Mesothelial cell of epicardium (in vitro differentiated cells): ENCODE data around the gene PLAAT3. TPM values are rescaled to one million over a fixed set of nuclear protein-coding genes. Genes with fewer than 3 reads are reported as not detected.

ENCODE experiments used
- DNase-seq, 2 experiments: peaks; one replicate each; pipeline ENCODE4 v3.0.0; 2021; ENCODE audit warnings: low spot score in 2 of 2; ENCODE audit not compliant: unreplicated experiment in 2 of 2
- H3K27ac Mint-ChIP-seq: 2 replicates; pipeline ENCODE4 v1.8.0; 2021; ENCODE audit warnings: mixed read lengths
- H3K27me3 Mint-ChIP-seq: 2 replicates; pipeline ENCODE4 v1.8.0; 2021; ENCODE audit warnings: low read depth, mixed read lengths
- H3K36me3 Mint-ChIP-seq: 2 replicates; pipeline ENCODE4 v1.8.0; 2021; ENCODE audit warnings: mixed read lengths
- H3K4me1 Mint-ChIP-seq: 2 replicates; pipeline ENCODE4 v1.8.0; 2021; ENCODE audit warnings: mixed read lengths
- H3K4me3 Mint-ChIP-seq: 2 replicates; pipeline ENCODE4 v1.8.0; 2021; ENCODE audit warnings: mild to moderate bottlenecking, moderate library complexity, mixed read lengths
- H3K9me3 Mint-ChIP-seq: 2 replicates; pipeline ENCODE4 v1.8.0; 2021; ENCODE audit warnings: mixed read lengths
- total RNA-seq: library from RNA; stranded (reverse); gene quantifications from 3 replicates; pipeline ENCODE4 v1.2.1, GENCODE V29; 2021
- TF ChIP-seq, protein P1 (sequence below): fragments of 200-600 bp; sonication (generic); IDR thresholded peaks from one replicate; pipeline ENCODE4 v1.5.0; 2021; ENCODE audit warnings: antibody characterized with exemption; ENCODE audit not compliant: unreplicated experiment

PLAAT3 gene
- total RNA-seq, 1 donor from 2014 or later: 1.5 TPM

DNA sequence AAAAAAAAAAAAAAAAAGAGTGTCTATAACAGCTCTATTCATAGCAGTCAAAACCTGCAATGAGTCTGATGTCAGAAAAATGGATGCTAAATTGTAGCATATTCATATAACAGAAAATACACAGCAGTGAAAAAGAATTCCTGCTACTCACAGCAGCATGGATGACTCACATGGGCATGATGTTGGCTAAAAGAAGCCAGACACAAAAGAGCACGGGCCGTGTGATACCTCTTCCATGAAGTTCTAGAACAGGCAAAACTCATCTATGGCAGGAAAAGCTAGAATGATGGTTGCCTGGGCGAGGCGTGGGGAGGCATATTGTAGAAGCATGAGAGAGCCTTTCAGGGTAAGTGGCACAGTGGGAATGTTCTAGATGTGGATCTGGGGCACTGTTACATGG is 18.9 kb downstream of the PLAAT3 start:
- Mint-ChIP-seq H3K27me3 (no peaks in the 10 kb centered on the region), H3K36me3 (no peaks in the 10 kb centered on the region), H3K9me3 (no peaks in the 10 kb centered on the region), H3K4me3 (no peak overlapping the region), H3K27ac (no peak overlapping the region), H3K4me1 (no peaks in the 10 kb centered on the region)
- TF ChIP-seq, protein P1, sequence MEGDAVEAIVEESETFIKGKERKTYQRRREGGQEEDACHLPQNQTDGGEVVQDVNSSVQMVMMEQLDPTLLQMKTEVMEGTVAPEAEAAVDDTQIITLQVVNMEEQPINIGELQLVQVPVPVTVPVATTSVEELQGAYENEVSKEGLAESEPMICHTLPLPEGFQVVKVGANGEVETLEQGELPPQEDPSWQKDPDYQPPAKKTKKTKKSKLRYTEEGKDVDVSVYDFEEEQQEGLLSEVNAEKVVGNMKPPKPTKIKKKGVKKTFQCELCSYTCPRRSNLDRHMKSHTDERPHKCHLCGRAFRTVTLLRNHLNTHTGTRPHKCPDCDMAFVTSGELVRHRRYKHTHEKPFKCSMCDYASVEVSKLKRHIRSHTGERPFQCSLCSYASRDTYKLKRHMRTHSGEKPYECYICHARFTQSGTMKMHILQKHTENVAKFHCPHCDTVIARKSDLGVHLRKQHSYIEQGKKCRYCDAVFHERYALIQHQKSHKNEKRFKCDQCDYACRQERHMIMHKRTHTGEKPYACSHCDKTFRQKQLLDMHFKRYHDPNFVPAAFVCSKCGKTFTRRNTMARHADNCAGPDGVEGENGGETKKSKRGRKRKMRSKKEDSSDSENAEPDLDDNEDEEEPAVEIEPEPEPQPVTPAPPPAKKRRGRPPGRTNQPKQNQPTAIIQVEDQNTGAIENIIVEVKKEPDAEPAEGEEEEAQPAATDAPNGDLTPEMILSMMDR: no peak
- no peak for DNase-seq

DNA sequence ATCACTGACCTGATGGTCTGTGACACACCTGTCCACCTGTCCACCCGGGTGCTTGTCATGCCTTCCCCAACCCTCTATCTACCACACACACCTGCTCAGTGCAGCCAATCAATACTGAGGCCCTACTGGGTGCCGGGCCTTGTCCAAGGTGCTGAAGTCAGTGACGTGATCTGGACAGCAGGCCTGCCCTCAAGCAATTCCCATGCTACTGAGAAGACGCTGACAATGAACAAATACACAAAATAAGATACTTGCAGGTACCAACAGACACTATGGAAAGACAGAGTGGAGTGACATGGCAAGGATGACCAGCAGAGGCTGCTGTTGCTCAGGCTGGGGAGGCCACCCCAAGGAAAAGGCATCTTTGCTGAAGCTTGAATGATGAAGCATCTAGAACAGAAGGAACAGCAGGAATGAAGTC is 21.2 kb downstream of the PLAAT3 start:
- Mint-ChIP-seq H3K27me3 (no peaks in the 10 kb centered on the region), H3K4me1 (no peaks in the 10 kb centered on the region), H3K4me3 (no peak overlapping the region), H3K27ac (no peak overlapping the region), H3K9me3 (no peaks in the 10 kb centered on the region), H3K36me3 (no peaks in the 10 kb centered on the region)
- DNase-seq: no peak
- TF ChIP-seq, protein P1: no peak

DNA sequence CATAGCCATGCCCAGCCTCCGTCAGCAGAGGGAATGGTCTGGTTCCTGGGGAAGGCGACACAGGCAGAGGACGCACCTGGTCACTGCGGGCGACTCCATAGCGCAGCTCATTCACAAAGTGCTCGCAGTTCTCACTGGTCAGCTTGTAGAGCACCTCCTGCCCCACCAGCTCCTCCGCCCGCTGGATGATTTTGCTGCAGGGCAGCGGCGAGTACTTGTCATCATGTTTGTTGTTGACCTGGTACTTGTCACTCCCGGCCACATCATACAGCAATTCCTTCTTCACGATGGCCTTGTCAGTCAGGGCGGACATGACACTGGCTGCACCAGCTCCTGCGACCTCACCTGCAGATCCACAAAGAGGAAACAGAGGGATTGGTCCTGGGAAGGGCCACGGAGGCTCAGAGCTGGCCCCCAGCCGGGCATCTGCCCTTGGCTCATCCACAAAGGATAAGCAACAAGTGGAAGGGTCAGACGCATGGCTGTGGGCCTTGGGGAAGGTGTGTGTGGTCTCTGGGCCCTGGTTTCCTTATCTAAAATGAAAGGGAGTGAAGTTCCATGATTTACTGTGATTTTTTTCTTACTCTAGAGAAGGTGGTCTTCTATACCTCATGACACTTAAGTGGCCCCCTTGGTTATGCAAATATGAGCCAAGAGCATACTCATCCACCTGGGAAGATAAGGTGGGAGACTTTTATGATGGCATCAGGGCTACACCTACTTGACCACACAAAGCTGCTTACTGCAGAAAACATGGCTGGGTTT is 24.0 kb downstream of the PLAAT3 start:
- H3K36me3 Mint-ChIP-seq: no peaks in the 10 kb centered on the region
- TF ChIP-seq, protein P1: no peak
- H3K9me3 Mint-ChIP-seq: no peaks in the 10 kb centered on the region
- no peak overlapping the region for H3K4me3 Mint-ChIP-seq
- DNase-seq: no peak
- H3K27ac Mint-ChIP-seq: no peak overlapping the region
- H3K4me1 Mint-ChIP-seq: no peaks in the 10 kb centered on the region
- H3K27me3 Mint-ChIP-seq: no peaks in the 10 kb centered on the region

DNA sequence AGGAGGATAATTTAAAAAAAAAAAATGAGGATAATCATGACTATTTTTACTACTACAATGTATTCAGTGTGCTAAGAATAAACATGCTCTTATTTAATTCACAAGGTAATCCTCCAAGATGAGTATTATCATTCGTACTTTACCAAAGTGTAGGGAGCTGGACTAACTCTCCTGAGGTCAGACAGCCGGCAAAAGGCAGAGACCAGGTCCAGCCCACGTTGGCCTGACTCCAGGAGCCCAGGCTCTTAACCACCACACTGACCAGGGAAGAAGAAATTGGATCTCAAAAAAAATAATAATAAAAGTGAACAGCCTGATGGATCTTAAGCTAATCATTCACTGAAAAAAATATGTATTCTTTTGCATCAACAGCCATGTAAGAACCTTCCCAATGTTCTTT is 25.2 kb downstream of the PLAAT3 start:
- no peak overlapping the region for H3K4me3 Mint-ChIP-seq
- no peaks in the 10 kb centered on the region for H3K9me3 Mint-ChIP-seq
- no peak for DNase-seq
- no peaks in the 10 kb centered on the region for H3K27me3 Mint-ChIP-seq
- no peaks in the 10 kb centered on the region for H3K4me1 Mint-ChIP-seq
- no peaks in the 10 kb centered on the region for H3K36me3 Mint-ChIP-seq
- TF ChIP-seq, protein P1: no peak
- H3K27ac Mint-ChIP-seq: no peak overlapping the region

DNA sequence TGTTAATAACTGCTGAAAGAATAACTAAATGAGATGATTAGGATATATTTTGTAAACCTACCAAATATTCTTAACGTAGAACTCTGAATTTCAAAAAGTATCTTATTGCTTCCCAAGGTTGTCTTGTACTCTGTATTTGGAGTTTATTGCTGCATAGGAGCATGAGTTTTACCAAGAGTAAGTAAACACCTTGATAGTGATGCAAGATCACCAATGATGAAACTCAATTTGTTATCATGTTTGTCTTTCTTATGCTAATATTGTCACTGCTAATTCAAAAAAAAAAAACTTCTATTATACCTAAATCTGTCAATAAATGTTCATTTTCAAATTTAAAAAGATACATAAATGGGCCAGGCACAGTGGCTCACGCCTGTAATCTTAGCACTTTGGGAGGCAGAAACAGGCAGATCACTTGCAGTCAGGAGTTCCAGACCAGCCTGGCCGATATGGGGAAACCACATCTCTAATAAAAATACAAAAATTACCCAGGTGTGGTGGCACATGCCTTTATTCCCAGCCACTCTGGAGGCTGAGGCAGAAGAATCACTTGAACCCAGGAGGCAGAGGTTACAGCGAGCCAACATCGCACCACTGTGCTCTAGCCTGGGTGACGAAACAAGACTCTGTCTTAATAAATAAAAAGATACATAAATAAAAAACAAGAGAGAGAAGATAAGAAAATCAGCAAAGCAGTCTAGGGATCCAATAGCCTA is 27.6 kb downstream of the PLAAT3 start:
- no peaks in the 10 kb centered on the region for H3K27me3 Mint-ChIP-seq
- H3K4me1 Mint-ChIP-seq: no peaks in the 10 kb centered on the region
- H3K4me3 Mint-ChIP-seq: no peak overlapping the region
- peaks cover 10% of the 10 kb centered on the region for H3K36me3 Mint-ChIP-seq
- H3K27ac Mint-ChIP-seq: no peak overlapping the region
- DNase-seq: no peak
- TF ChIP-seq, protein P1: no peak
- H3K9me3 Mint-ChIP-seq: peaks cover 11% of the 10 kb centered on the region
